ENCODE measurements around the gene NFATC2.

The NFATC2 gene

GRCh38 chr20:51426718-51427650 is 115.5 kb downstream of the NFATC2 start:
- no peak for DNase-seq

- no peak for DNase-seq
Observed at GRCh38 chr20:51425347-51426106, 117.0 kb downstream of the NFATC2 start.

GRCh38 chr20:51424270-51425117 is 118.0 kb downstream of the NFATC2 start:
- no peak for DNase-seq

- no peak for DNase-seq
Observed at GRCh38 chr20:51423810-51424209, 118.7 kb downstream of the NFATC2 start.

- DNase-seq = no peak
Observed at GRCh38 chr20:51423290-51423667, 119.2 kb downstream of the NFATC2 start.

- DNase-seq = no peak
Observed at GRCh38 chr20:51422514-51423289, 119.8 kb downstream of the NFATC2 start.

GRCh38 chr20:51420805-51421204 is 121.7 kb downstream of the NFATC2 start:
- no peak for DNase-seq

- DNase-seq = no peak
Observed at GRCh38 chr20:51420111-51420510, 122.4 kb downstream of the NFATC2 start.

GRCh38 chr20:51419646-51420045 is 122.9 kb downstream of the NFATC2 start:
- DNase-seq = no peak

GRCh38 chr20:51419231-51419630 is 123.3 kb downstream of the NFATC2 start:
- no peak for DNase-seq

- no peak for DNase-seq
Observed at GRCh38 chr20:51418137-51418529, 124.4 kb downstream of the NFATC2 start.

GRCh38 chr20:51417250-51418136 is 125.0 kb downstream of the NFATC2 start:
- no peak for DNase-seq

GRCh38 chr20:51416532-51417249 is 125.8 kb downstream of the NFATC2 start:
- DNase-seq = no peak

- no peak for DNase-seq
Observed at GRCh38 chr20:51413857-51414256, 128.7 kb downstream of the NFATC2 start.

GRCh38 chr20:51412951-51413481 is 129.5 kb downstream of the NFATC2 start:
- no peak for DNase-seq

GRCh38 chr20:51412333-51412871 is 130.1 kb downstream of the NFATC2 start:
- no peak for DNase-seq

- no peak for DNase-seq
Observed at GRCh38 chr20:51411870-51412269, 130.6 kb downstream of the NFATC2 start.

GRCh38 chr20:51410586-51411325 is 131.8 kb downstream of the NFATC2 start:
- DNase-seq = no peak
